GM21423 (cell line): ENCODE data around the gene XKR8.
A peak's percentile ranks its signal among the peaks of the same experiment; 100 is the strongest.

Source experiments
- ATAC-seq: cut with Tn5 transposase; IDR thresholded peaks from one replicate; pipeline ENCODE4 v1.9.1; 2021; ENCODE audit warnings: mild to moderate bottlenecking, moderate library complexity; ENCODE audit not compliant: unreplicated experiment

XKR8 gene

GRCh38 chr1:27959792-27960603 is at the start of gene XKR8:
XKR8 (plus strand) TSS chr1:27959973; CDS start chr1:27960070, 97 bp downstream.
- ATAC-seq = peak; percentile 85

- ATAC-seq = no peak
Observed at GRCh38 chr1:27912429-27912828, 47.3 kb upstream of the XKR8 start.

GRCh38 chr1:27915082-27915575 is 44.6 kb upstream of the XKR8 start:
- ATAC-seq = peak; percentile 4

DNA sequence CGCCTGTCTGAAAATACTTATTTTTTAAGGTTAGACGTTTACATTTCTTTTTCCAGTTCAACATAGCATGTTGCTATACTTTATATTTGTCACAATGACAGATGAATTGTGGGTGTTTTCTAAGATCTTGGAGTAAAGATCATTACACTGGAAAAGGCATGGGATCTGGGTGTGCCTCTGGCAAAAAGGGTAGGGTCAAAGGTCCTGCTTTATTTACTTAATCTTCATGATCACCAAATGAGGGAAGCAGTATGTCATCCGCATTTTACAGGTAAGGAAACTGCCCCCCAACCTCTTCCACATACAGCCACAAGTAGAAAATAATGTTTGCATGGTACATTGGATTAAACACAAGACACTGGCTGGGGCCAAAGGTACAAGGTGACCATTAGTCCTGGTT is 37.5 kb upstream of the XKR8 start:
- no peak for ATAC-seq

DNA sequence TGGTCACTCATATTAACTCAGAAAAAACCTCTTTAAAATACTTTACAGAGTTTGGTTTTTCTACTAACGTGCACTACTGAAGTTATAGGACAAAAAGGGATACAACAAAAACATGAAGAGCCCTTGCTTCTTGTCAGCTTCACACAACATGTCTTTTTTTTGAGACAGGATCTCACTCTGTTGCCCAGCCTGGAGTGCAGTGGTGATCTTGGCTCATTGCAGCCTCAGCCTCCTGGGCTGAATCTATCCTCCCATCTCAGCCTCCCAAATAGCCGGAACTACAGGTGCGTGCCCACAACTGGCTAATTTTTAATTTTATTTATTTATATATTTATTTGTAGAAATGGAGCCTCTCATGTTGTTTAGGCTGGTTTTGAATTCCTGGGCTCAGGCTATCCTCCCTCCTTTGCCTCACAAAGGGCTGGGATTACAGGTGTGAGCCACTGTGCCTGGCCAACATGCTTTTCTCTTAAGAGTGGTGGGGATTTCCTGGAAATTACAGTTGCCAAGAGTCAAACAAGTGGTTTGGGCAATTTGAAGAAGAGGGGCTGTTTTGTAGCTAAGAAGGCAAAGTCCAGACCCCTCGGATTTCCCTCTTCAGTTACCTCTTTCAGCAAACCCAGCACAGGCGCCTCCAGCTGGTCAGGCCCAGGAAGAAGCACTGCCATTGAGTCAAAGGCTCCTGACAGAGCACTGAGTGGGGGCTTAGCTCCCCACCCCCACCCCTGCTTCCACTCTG is 31.4 kb upstream of the XKR8 start:
- no peak for ATAC-seq

DNA sequence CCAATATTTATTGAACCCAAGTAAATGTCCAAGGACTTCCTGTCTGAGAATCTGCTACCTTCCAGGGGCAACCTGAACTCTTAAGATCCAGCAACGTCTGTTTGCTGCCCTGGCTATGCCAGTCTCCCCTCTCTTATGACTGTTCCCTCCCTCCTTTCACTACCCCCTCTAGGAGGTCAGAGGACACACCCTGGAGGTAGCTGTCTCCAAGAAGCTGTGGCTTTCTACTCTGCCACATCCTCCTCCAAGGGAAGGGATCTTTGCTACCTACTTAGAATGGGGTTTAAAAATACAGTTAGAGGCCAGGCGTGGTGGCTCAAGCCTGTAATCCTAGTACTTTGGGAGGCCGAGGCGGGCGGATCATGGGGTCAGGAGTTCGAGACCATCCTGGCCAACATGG is 28.6 kb upstream of the XKR8 start:
- ATAC-seq = no peak

DNA sequence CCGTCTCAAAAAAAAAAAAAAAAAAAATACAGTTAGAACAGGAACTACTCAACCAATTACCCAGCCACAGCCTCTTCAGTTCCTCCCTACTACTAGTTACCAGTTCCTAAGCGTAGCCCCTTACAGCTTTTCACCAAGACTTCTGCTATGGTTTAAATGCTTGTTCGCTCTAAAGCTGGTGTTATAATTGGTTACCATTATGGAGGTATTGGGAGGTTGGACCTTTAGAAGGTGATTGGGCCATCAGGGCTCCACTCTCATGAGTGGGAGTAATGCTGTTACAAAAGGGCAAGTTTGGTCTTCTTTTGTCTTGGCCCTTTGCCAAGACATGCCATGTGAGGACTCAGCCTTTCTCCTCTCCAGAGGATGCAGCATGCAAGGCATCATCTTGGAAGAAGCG is 28.0 kb upstream of the XKR8 start:
- no peak for ATAC-seq

GRCh38 chr1:27934818-27935549 is 24.8 kb upstream of the XKR8 start, which contains the start of gene SMPDL3B:
SMPDL3B (plus strand) TSS chr1:27935000; CDS start chr1:27935184, 184 bp downstream.
- ATAC-seq = no peak

- no peak for ATAC-seq
Observed at GRCh38 chr1:27935721-27936120, 24.1 kb upstream of the XKR8 start.

DNA sequence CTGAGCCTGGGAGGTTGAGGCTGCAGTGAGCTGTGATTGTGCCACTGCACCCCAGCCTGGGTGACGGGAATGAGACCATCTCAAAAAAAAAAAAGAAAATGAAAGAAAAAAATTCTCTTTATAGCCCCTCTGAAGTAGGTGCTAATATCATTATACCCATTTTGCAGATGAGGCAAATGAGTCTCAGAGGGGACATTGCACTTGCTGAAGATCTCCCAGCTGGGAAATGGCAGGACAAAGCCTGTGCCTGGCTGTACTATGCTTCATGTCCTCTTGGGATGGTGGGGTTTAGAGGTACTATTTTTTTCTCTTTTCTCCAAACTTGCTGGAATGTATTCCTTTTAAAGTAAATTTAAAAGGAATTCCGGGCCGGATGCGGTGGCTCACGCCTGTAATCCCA is 23.4 kb upstream of the XKR8 start:
- no peak for ATAC-seq

DNA sequence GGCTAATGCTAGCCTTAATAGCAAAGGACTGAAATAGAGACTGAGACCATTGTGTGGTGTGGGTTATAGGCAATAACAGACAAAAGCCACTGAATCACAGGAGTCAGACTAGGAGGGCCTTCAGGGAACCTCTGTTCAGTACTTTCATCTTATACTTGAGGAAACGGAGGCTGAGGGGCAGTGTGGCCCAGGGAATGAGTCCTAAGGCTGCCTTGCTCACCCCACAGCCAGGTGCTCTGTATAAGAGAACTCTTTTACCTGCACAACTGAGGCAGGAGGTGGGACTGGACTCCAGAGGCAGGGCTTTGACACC is 22.3 kb upstream of the XKR8 start:
- no peak for ATAC-seq

GRCh38 chr1:27938488-27938887 is 21.3 kb upstream of the XKR8 start:
- no peak for ATAC-seq

DNA sequence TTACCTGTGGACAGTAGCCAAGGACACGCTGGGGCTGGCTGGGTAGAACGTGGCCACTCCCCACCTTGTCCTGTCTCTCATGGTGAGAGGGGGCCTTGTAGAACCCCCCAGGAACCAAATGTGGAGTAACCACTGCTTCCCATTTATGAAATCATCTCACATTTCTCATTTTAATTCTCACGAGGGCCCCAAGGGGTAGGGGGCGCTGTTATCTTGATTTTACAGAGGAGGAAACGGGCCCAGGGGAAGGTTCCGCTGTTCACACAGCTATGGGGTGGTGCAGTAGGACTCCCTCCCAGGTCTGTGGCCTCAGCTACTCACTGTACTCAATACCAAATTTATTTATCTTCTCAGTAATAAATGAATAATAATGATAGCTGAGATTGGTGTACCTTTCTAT is 19.5 kb upstream of the XKR8 start:
- ATAC-seq = no peak

DNA sequence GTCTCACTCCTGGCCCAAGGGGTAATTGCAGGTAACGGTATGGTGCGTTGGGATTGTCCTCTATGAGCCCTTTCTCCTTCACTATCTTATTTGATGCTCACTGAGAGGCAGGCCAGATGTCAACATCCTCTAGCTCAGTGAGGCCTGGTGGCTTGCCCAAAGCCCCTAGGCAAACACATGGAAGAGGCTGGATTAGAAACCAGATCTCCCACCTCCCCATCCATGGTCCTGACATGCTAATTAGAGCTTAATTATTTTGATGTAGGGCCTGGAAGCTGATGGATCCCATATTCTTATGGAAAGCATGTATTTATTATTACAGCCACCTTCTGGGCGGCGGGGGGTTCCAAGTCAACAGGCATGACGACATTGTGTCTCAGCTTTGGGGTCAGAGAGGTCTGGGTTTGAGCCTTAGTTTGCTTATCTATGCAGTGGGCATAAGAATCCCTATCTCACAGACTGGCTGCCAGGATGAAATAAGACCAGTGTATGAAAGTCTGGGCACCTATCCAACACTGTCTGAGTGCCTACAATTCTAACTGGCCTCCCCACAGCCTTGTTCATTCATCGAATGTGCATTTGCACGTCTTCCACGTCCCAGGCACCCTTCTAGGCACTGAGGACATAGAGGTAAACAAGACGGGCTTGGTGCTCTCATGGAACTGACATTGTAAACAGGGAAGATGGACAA is 18.8 kb upstream of the XKR8 start:
- no peak for ATAC-seq

DNA sequence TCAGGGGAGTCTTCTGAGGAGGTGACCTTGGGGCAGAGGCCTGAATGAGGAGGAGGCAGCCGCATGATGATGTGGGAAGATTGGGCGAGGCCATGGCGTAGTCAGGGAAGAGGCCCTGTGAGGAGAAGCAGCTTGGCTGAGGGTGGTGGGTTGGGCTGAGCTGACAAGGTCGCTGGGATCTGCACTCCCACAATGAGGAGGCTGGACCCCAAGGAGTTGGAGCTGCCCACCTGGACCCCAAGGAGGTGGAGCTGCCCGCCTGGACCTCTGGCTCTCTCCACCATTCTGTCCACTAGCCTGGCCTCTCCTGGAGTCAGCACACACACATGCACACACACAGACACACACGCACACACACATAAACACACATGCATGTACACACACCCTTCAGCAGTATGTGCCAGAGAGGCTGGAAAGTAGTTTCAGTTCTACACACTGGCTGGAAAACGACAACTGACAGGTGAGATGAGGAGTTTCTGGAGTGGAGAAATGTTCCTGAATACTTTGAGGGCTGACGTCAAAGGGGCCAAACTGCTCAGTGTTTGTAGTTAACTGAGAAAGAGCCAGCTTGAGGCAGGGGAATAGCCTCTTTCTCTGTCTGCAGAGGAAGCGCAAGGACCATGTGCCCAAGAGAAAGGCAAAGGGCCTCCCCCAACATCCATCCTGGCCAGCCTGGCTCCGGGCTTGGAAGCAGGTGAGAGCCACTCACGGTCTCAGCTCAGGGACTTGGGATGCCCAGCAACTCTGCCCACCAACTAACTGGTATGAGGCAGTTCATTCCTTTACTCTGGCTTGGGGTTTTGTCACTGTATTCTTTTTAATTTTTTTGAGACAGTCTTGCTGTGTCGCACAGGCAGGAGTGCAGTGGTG is 17.9 kb upstream of the XKR8 start:
- ATAC-seq = no peak

DNA sequence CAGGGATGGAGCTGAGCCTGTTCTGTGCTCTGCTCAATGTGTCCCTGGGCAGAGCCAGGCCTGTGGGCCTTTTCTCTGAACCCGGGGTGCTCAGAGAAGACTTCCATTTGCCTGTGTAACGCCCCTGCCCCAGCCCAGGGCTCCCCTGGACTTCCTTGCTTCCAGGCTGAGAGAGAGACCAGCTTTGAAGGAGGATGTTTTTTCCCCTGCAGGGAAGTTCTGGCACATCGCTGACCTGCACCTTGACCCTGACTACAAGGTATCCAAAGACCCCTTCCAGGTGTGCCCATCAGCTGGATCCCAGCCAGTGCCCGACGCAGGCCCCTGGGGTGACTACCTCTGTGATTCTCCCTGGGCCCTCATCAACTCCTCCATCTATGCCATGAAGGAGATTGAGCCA is 14.8 kb upstream of the XKR8 start:
- no peak for ATAC-seq

DNA sequence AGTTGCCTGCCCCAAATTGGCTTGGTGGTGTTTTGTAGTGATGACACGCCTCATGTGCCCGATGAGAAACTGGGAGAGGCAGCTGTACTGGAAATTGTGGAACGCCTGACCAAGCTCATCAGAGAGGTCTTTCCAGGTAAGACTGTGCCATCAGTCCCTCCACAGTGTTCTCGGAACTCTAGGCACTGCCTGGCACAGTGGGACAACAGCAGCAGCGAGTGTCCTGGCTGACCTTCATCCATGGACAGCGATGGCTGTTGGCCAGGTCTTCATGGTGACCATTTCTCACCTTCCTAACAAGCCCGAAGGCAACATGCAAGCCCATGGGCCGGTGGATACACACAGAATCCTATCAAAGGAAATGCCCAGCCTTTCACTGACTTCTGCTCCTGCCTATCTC is 10.7 kb upstream of the XKR8 start:
- ATAC-seq = no peak

DNA sequence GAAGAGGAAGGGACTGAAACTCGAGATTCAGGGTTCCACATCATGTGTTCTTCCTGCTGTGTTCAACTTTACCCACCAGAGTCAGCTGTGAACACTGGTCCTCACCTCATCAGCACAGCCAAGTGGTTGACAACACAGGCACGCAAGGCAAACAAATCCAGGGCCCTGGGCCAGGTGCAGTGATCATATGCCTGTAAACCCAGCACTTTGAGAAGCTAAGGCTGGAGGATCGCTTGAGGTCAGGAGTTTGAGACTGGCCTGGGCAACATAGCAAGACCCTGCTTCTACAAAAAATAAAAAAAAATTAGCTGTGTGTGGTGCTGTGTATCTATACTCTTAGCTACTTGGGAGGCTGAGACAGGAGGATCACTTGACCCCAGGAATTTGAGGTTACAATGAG is 8.4 kb upstream of the XKR8 start:
- ATAC-seq = no peak

GRCh38 chr1:27952147-27952546 is 7.6 kb upstream of the XKR8 start:
- ATAC-seq = no peak

GRCh38 chr1:27954186-27954585 is 5.6 kb upstream of the XKR8 start:
- no peak for ATAC-seq
